ENCODE measurements around the gene ARID4B.
"Not testable (repeated sequence)": the region's sequence is repeated elsewhere in the genome, so short reads cannot be mapped to it uniquely, and the experiment has no call there.

Gene ARID4B

GRCh38 chr1:235319255-235319654, 8.7 kb downstream of the ARID4B start:
- Mint-ChIP-seq H3K9me3 (no peaks in the 10 kb centered on the region), H3K27me3 (no peaks in the 10 kb centered on the region), H3K27ac (peak overlapping the region; percentile 78), H3K4me3 (no peak overlapping the region), H3K4me1 (ENCODE audit: low read depth) (peaks cover 74% of the 10 kb centered on the region), H3K36me3 (ENCODE audit: low read depth) (peaks cover 57% of the 10 kb centered on the region)
- no peak for DNase-seq

- Mint-ChIP-seq H3K27me3 (no peaks in the 10 kb centered on the region), H3K4me3 (peak overlapping the region; percentile 31), H3K27ac (peak overlapping the region; percentile 87), H3K36me3 (ENCODE audit: low read depth) (peaks cover 47% of the 10 kb centered on the region), H3K9me3 (no peaks in the 10 kb centered on the region), H3K4me1 (ENCODE audit: low read depth) (peaks cover 81% of the 10 kb centered on the region)
- DNase-seq = no peak
Measured at GRCh38 chr1:235317168-235317567, 10.8 kb downstream of the ARID4B start.

- Mint-ChIP-seq H3K36me3 (ENCODE audit: low read depth) (peaks cover 43% of the 10 kb centered on the region), H3K4me3 (no peak overlapping the region), H3K27me3 (no peaks in the 10 kb centered on the region), H3K9me3 (no peaks in the 10 kb centered on the region), H3K27ac (no peak overlapping the region), H3K4me1 (ENCODE audit: low read depth) (peaks cover 77% of the 10 kb centered on the region)
- DNase-seq = no peak
Measured at GRCh38 chr1:235315735-235316134, 12.2 kb downstream of the ARID4B start.

GRCh38 chr1:235315173-235315572, 12.8 kb downstream of the ARID4B start:
- Mint-ChIP-seq H3K27ac (peak overlapping the region; percentile 59), H3K27me3 (no peaks in the 10 kb centered on the region), H3K4me3 (no peak overlapping the region), H3K9me3 (no peaks in the 10 kb centered on the region), H3K4me1 (ENCODE audit: low read depth) (peaks cover 76% of the 10 kb centered on the region), H3K36me3 (ENCODE audit: low read depth) (peaks cover 43% of the 10 kb centered on the region)
- DNase-seq = no peak

GRCh38 chr1:235313931-235314678, 13.9 kb downstream of the ARID4B start:
- H3K9me3 Mint-ChIP-seq = no peaks in the 10 kb centered on the region
- peaks cover 36% of the 10 kb centered on the region for H3K36me3 Mint-ChIP-seq (ENCODE audit: low read depth)
- no peak for DNase-seq
- peaks cover 71% of the 10 kb centered on the region for H3K4me1 Mint-ChIP-seq (ENCODE audit: low read depth)
- peak overlapping the region; percentile 42 for H3K4me3 Mint-ChIP-seq
- no peaks in the 10 kb centered on the region for H3K27me3 Mint-ChIP-seq
- peak overlapping the region; percentile 83 for H3K27ac Mint-ChIP-seq

GRCh38 chr1:235313262-235313661, 14.7 kb downstream of the ARID4B start:
- no peak for DNase-seq
- H3K4me1 Mint-ChIP-seq (ENCODE audit: low read depth) = peaks cover 64% of the 10 kb centered on the region
- H3K4me3 Mint-ChIP-seq = peak overlapping the region; percentile 42
- H3K27me3 Mint-ChIP-seq = no peaks in the 10 kb centered on the region
- peaks cover 28% of the 10 kb centered on the region for H3K36me3 Mint-ChIP-seq (ENCODE audit: low read depth)
- H3K9me3 Mint-ChIP-seq = no peaks in the 10 kb centered on the region
- H3K27ac Mint-ChIP-seq = peak overlapping the region; percentile 83

GRCh38 chr1:235309206-235309605, 18.8 kb downstream of the ARID4B start:
- not testable (repeated sequence) for H3K9me3 Mint-ChIP-seq, H3K4me3 Mint-ChIP-seq, DNase-seq, H3K27me3 Mint-ChIP-seq, H3K27ac Mint-ChIP-seq
- Mint-ChIP-seq H3K36me3 (ENCODE audit: low read depth) (peaks cover 30% of the 10 kb centered on the region), H3K4me1 (ENCODE audit: low read depth) (peaks cover 71% of the 10 kb centered on the region)

GRCh38 chr1:235307158-235308124, 20.5 kb downstream of the ARID4B start:
- peaks cover 31% of the 10 kb centered on the region for H3K36me3 Mint-ChIP-seq (ENCODE audit: low read depth)
- no peak overlapping the region for H3K4me3 Mint-ChIP-seq
- peak overlapping the region; percentile 79 for H3K27ac Mint-ChIP-seq
- H3K27me3 Mint-ChIP-seq = no peaks in the 10 kb centered on the region
- DNase-seq = no peak
- H3K9me3 Mint-ChIP-seq = no peaks in the 10 kb centered on the region
- H3K4me1 Mint-ChIP-seq (ENCODE audit: low read depth) = peaks cover 66% of the 10 kb centered on the region

GRCh38 chr1:235304549-235305451, 23.2 kb downstream of the ARID4B start:
- H3K27ac Mint-ChIP-seq = peak overlapping the region; percentile 83
- H3K4me1 Mint-ChIP-seq (ENCODE audit: low read depth) = peaks cover 57% of the 10 kb centered on the region
- no peaks in the 10 kb centered on the region for H3K27me3 Mint-ChIP-seq
- H3K9me3 Mint-ChIP-seq = no peaks in the 10 kb centered on the region
- H3K36me3 Mint-ChIP-seq (ENCODE audit: low read depth) = peaks cover 16% of the 10 kb centered on the region
- DNase-seq = no peak
- H3K4me3 Mint-ChIP-seq = peak overlapping the region; percentile 41

GRCh38 chr1:235302143-235302542, 25.8 kb downstream of the ARID4B start:
- Mint-ChIP-seq H3K27ac (no peak overlapping the region), H3K27me3 (no peaks in the 10 kb centered on the region), H3K9me3 (no peaks in the 10 kb centered on the region), H3K4me3 (no peak overlapping the region), H3K36me3 (ENCODE audit: low read depth) (peaks cover 16% of the 10 kb centered on the region), H3K4me1 (ENCODE audit: low read depth) (peaks cover 71% of the 10 kb centered on the region)
- no peak for DNase-seq

GRCh38 chr1:235299169-235299858, 28.7 kb downstream of the ARID4B start:
- H3K36me3 Mint-ChIP-seq (ENCODE audit: low read depth) = peaks cover 15% of the 10 kb centered on the region
- peaks cover 61% of the 10 kb centered on the region for H3K4me1 Mint-ChIP-seq (ENCODE audit: low read depth)
- H3K27me3 Mint-ChIP-seq = no peaks in the 10 kb centered on the region
- no peaks in the 10 kb centered on the region for H3K9me3 Mint-ChIP-seq
- H3K27ac Mint-ChIP-seq = peak overlapping the region; percentile 85
- DNase-seq = no peak
- peak overlapping the region; percentile 15 for H3K4me3 Mint-ChIP-seq

GRCh38 chr1:235298758-235299157, 29.2 kb downstream of the ARID4B start:
- Mint-ChIP-seq H3K27me3 (no peaks in the 10 kb centered on the region), H3K4me3 (peak overlapping the region; percentile 7), H3K27ac (peak overlapping the region; percentile 85), H3K9me3 (no peaks in the 10 kb centered on the region), H3K4me1 (ENCODE audit: low read depth) (peaks cover 58% of the 10 kb centered on the region), H3K36me3 (ENCODE audit: low read depth) (peaks cover 14% of the 10 kb centered on the region)
- DNase-seq = no peak

GRCh38 chr1:235297579-235297978, 30.4 kb downstream of the ARID4B start:
- H3K36me3 Mint-ChIP-seq (ENCODE audit: low read depth) = peaks cover 10% of the 10 kb centered on the region
- no peaks in the 10 kb centered on the region for H3K27me3 Mint-ChIP-seq
- H3K27ac Mint-ChIP-seq = peak overlapping the region; percentile 84
- DNase-seq = no peak
- H3K9me3 Mint-ChIP-seq = no peaks in the 10 kb centered on the region
- peak overlapping the region; percentile 44 for H3K4me3 Mint-ChIP-seq
- peaks cover 59% of the 10 kb centered on the region for H3K4me1 Mint-ChIP-seq (ENCODE audit: low read depth)
